ENCODE measurements around the gene DHX16.
"Not testable (repeated sequence)": the region's sequence is repeated elsewhere in the genome, so short reads cannot be mapped to it uniquely, and the experiment has no call there.

DHX16 gene

GRCh38 chr6:30672445-30673253 lies at the start of gene DHX16:
TSS of gene DHX16 (minus strand) at chr6:30673006. CDS start at chr6:30672841, 165 bp downstream.
- H3K9ac ChIP-seq (ENCODE audit: low read length): peak within 1 kb of the TSS; percentile 65
- H3K36me3 ChIP-seq (replicated peaks; ENCODE audit: low read depth, low read length): peaks cover 7% of the 10 kb centered on the region
- TF ChIP-seq, protein P1, sequence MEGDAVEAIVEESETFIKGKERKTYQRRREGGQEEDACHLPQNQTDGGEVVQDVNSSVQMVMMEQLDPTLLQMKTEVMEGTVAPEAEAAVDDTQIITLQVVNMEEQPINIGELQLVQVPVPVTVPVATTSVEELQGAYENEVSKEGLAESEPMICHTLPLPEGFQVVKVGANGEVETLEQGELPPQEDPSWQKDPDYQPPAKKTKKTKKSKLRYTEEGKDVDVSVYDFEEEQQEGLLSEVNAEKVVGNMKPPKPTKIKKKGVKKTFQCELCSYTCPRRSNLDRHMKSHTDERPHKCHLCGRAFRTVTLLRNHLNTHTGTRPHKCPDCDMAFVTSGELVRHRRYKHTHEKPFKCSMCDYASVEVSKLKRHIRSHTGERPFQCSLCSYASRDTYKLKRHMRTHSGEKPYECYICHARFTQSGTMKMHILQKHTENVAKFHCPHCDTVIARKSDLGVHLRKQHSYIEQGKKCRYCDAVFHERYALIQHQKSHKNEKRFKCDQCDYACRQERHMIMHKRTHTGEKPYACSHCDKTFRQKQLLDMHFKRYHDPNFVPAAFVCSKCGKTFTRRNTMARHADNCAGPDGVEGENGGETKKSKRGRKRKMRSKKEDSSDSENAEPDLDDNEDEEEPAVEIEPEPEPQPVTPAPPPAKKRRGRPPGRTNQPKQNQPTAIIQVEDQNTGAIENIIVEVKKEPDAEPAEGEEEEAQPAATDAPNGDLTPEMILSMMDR (IDR thresholded peaks at IDR 0.05; ENCODE audit: low read depth, low read length): peak; percentile 69
- no peak for TF ChIP-seq EZH2phosphoT487 (IDR thresholded peaks at IDR 0.05; ENCODE audit: low read depth)
- no peaks in the 10 kb centered on the region for H3K27me3 ChIP-seq (ENCODE audit: low read depth, low read length)
- peak within 1 kb of the TSS; percentile 60 for H2AFZ ChIP-seq (ENCODE audit: low read depth, low read length)
- H3K9me3 ChIP-seq (ENCODE audit: insufficient read depth, low read length): no peaks in the 10 kb centered on the region
- 0 out of 2 replicates have a peak, but pooled peaks cover 3% of the 10 kb centered on the region for H3K4me1 ChIP-seq (ENCODE audit: low read length)
- H3K4me3 ChIP-seq (ENCODE audit: low read length): peak within 1 kb of the TSS; percentile 94
- peak within 1 kb of the TSS; percentile 69 for H3K4me2 ChIP-seq (ENCODE audit: low read length)
- H3K27ac ChIP-seq (ENCODE audit: low read length): no peak within 1 kb of the TSS
- H3K79me2 ChIP-seq (ENCODE audit: low read length): peaks cover 14% of the 10 kb centered on the region
- no peaks in the 10 kb centered on the region for H4K20me1 ChIP-seq (ENCODE audit: insufficient read depth, low read length)

DNA sequence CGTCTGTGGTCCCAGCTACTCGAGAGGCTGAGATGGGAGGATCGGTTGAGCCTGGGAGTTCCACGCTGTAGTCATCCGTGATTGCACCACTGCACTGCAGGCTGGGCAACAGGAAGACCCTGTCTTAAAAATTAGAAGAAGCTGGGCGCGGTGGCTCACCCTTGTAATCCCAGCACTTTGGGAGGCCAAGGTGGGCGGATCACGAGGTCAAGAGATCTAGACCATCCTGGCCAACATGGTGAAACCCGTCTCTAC lies 49.1 kb upstream of the DHX16 start:
- Histone ChIP-seq H3K79me2 (ENCODE audit: low read length) (peaks cover 75% of the 10 kb centered on the region), H3K9ac (ENCODE audit: low read length) (peak overlapping the region; percentile 93), H4K20me1 (ENCODE audit: insufficient read depth, low read length) (peaks cover 48% of the 10 kb centered on the region), H3K4me2 (ENCODE audit: low read length) (peak overlapping the region; percentile 88), H3K4me3 (ENCODE audit: low read length) (peak overlapping the region; percentile 99), H3K27ac (ENCODE audit: low read length) (peak overlapping the region; percentile 98), H3K36me3 (replicated peaks; ENCODE audit: low read depth, low read length) (peaks cover 32% of the 10 kb centered on the region), H3K4me1 (ENCODE audit: low read length) (peaks cover 19% of the 10 kb centered on the region)
- not testable (repeated sequence) for H3K9me3 ChIP-seq (ENCODE audit: insufficient read depth, low read length); H2AFZ ChIP-seq (ENCODE audit: low read depth, low read length); H3K27me3 ChIP-seq (ENCODE audit: low read depth, low read length)

- H3K9ac ChIP-seq (ENCODE audit: low read length): peak overlapping the region; percentile 100
- peaks cover 48% of the 10 kb centered on the region for H4K20me1 ChIP-seq (ENCODE audit: insufficient read depth, low read length)
- peaks cover 78% of the 10 kb centered on the region for H3K79me2 ChIP-seq (ENCODE audit: low read length)
- H3K4me2 ChIP-seq (ENCODE audit: low read length): peak overlapping the region; percentile 88
- H3K36me3 ChIP-seq (replicated peaks; ENCODE audit: low read depth, low read length): peaks cover 32% of the 10 kb centered on the region
- TF ChIP-seq, protein P1 (IDR thresholded peaks at IDR 0.05; ENCODE audit: low read depth, low read length): no peak
- no peak for TF ChIP-seq EZH2phosphoT487 (IDR thresholded peaks at IDR 0.05; ENCODE audit: low read depth)
- no peak overlapping the region for H2AFZ ChIP-seq (ENCODE audit: low read depth, low read length)
- no peaks in the 10 kb centered on the region for H3K27me3 ChIP-seq (ENCODE audit: low read depth, low read length)
- H3K27ac ChIP-seq (ENCODE audit: low read length): peak overlapping the region; percentile 98
- peak overlapping the region; percentile 99 for H3K4me3 ChIP-seq (ENCODE audit: low read length)
- peaks cover 21% of the 10 kb centered on the region for H3K4me1 ChIP-seq (ENCODE audit: low read length)
- H3K9me3 ChIP-seq (ENCODE audit: insufficient read depth, low read length): no peaks in the 10 kb centered on the region
These were observed 48.6 kb upstream of the DHX16 start for GRCh38 chr6:30721198-30722024.

DNA sequence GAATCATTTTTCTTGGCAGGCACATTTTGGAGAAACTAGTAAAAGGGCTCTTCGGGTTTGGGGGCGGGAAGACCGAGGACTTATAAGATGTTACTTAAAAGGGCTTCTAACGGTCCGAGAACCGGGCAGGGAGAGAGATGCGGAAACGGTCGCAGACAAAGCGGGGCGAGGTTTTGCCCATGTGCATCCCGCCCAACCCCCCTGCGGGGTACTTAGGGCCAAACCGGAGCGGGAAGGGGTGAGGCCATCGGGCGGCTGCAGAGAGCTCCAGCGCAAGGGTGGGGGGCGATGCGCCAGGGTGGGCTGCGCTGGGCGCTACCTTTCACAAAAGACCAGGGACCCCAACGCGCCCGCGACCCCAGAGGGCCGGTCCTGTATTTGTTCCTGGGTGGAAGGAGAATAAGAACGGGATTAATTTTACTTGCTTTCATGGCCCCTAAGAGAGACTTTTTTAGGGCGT lies 48.0 kb upstream of the DHX16 start:
- no peaks in the 10 kb centered on the region for H3K27me3 ChIP-seq (ENCODE audit: low read depth, low read length)
- no peaks in the 10 kb centered on the region for H3K9me3 ChIP-seq (ENCODE audit: insufficient read depth, low read length)
- H3K9ac ChIP-seq (ENCODE audit: low read length): peak overlapping the region; percentile 100
- no peak overlapping the region for H2AFZ ChIP-seq (ENCODE audit: low read depth, low read length)
- peak overlapping the region; percentile 98 for H3K27ac ChIP-seq (ENCODE audit: low read length)
- peak overlapping the region; percentile 66 for H3K4me2 ChIP-seq (ENCODE audit: low read length)
- no peak for TF ChIP-seq EZH2phosphoT487 (IDR thresholded peaks at IDR 0.05; ENCODE audit: low read depth)
- TF ChIP-seq, protein P1 (IDR thresholded peaks at IDR 0.05; ENCODE audit: low read depth, low read length): no peak
- peaks cover 30% of the 10 kb centered on the region for H3K36me3 ChIP-seq (replicated peaks; ENCODE audit: low read depth, low read length)
- peak overlapping the region; percentile 99 for H3K4me3 ChIP-seq (ENCODE audit: low read length)
- peaks cover 44% of the 10 kb centered on the region for H4K20me1 ChIP-seq (ENCODE audit: insufficient read depth, low read length)
- peaks cover 28% of the 10 kb centered on the region for H3K4me1 ChIP-seq (ENCODE audit: low read length)
- H3K79me2 ChIP-seq (ENCODE audit: low read length): peaks cover 78% of the 10 kb centered on the region
